Hematopoietic multipotent progenitor cell treated with erythropoietin and hydrocortisone succinate and interleukin-3 and kit ligand, for 4 days (in vitro differentiated cells): Measurements from ENCODE around the gene H6PD.

ENCODE experiments used
- DNase-seq: peaks from one replicate; pipeline ENCODE4 v3.0.0-alpha.2; 2015

H6PD gene

DNA sequence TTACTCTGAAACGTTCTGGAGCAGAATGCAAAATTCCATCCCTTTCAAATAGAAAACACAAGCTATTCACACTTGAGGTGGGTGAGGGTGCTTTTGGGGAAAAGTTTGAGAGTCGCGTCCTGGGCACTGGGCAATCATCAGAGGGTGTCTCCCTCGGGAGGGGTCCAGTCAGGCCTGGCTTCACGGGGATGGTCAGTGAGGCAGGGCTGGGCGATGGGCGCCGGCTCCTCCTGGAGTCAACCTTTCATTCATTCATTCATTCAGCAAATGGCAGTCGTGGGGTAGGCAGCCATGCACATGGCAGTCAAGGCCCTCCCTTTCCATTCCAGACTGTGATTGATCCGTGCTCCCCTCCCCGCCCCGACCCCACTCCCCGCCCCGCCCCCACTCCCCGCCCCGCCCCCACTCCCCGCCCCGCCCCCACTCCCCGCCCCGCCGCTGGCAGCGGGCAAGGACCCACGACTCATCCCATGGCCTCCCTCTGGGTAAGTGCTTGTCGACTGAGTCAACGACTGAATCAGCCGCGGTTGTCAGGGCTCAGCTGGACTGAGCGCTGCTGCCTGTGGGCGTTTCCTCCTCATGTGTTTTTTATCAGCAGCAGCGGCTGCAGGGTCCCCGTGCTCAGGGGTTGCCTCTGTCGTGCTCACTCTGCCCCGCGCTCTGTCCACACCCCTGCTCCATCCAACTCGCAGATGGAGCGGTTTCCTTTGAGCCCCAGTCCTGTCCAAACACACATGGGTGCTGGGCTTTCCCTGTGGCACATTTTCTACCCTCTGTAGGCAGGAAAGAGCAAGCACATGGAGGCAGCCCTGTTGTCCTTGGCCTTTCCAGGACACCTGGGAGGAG lies 45.7 kb downstream of the H6PD start:
- DNase-seq: peak; percentile 85

DNA sequence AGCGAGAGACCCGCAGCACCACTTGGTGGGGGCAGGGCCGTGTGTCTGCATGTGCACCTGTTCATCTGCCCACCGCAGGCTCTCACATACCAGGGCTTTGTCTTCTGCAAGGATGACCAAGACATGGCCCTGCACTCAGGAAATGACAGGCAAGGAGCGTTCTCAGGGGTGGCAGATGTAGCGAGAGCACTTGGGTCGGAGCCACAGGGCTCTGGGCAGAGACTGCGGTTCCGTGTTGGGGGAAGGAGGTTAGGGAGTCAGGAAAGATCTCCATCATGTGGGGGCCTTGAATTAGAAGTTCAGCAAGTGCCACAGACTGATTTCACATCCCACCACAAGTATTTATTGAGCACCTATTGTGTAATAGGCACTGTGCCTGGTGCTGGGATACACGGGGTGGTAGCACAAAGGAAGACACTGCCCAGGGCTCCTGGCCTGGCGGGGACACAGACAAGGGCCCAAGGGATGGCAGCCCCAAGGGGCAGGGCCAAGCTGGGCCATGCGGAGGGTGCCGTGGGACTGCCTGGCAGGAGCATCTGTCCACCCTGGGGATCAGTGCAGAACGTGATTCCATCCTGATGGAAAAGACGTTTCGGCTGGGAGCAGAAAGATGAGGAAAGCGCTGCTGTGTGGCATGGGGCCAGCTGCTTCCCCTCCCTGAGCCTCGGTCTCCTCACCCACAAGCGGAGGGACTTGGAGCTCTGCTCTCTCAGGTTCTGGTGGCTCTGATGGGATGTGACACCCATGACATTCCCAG lies 46.7 kb downstream of the H6PD start:
- no peak for DNase-seq

DNA sequence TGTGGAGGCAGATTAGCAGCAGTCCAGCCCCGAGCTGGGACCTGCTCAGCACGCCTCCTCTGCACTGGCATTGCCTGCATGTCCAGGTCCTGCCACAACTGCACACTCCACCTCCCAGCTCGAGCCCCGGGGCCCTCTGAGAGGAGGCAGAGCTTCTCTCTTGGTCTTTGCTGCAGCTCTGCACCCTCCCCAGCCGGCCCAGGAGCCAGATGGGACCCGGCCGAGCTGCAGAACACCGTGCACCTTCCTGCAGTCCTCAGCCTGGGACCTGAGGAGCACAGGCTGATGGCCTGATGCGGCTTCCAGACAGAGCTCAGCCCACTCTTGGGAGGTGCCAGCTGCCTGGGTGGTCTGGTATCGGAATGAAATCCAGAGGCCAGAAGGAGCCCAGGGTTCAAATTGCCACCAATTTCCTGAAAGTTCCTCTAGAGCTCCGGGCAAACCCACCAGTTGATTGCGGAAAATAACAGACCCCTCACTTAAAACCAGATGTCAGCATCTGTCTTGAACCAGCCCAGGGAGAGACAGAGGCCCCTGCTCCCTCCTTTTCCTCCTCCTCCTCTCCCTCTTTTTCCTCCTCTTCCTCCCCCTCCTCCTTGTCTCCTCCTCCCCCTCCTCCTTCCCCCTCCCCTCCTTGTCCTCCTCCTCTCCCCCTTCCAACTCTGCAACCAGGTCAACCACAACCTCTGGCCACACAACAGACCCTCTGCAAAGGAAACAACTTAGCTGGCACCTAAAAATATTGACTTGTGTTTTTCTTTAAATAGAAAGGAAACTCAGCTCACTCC lies 47.5 kb downstream of the H6PD start:
- DNase-seq: no peak

DNA sequence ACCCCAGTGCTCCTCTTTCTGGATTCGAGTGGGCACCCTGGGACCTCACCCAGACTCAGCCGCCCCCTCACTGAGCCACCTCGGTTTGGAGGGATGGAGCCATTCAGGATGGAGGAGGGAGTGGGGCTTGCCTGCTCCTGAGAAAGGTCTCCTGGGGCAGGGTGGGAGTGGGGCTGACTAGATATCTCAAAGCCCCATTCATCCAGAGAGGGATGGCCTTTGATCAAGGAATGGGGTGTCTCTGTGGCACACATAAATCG lies 48.1 kb downstream of the H6PD start:
- DNase-seq: no peak

DNA sequence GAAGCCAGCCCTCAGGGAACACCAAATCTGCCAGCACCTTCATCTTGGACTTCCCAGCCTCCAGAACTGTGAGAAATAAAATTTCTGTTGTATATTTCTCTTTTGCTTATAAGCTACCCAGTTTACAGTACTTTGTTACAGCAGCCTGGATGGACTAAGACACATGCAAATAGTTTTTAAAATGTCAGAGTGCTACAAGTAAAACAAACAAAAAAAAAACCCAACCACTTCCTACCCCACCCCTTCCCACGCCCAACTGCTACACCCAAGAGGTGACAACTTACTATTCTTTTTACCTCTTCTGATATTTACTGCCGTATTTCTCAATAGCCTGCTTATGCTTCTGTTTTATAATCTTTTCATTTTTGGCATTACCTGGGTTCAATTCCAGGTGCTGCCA lies 49.5 kb downstream of the H6PD start:
- peak; percentile 23 for DNase-seq

DNA sequence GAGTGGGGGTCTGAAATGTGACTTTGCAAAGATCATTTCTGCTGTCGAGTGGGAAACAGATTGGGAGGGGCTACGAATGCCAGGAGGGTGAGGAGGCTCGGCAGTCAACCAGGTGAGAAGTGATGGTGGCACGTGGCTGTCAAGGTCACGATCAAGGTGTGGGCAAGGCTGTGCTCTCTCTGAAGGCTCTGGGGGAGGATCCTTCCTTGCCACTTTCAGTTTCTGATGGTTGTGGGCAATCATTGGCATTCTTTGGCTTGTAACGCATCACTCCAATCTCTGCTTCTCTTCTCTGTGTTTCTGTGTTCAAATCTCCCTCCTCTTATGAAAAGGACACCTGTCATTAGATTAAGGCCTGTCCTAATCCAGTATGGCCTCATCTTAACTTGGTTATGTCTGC lies 52.0 kb downstream of the H6PD start:
- DNase-seq: no peak

DNA sequence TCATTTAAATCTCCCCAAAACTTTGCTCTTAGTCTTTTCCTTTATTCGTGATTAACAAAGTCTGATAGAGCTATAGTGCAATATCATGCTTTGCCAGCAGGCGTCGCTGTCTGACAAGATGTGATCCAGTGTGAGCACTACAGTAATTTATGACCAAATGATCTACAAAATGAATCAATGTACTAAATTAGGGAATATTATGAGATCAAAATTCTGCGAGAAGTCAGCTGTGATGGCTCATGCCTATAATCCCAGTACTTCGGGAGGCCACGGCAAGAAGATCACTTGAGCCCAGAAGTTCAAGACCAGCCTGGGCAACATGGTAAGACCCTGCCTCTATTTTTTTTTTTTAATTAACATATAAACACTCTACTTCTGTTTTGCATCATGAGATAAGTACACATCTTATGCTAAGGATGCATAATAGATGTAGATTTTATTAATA lies 54.5 kb downstream of the H6PD start:
- DNase-seq: peak; percentile 88

DNA sequence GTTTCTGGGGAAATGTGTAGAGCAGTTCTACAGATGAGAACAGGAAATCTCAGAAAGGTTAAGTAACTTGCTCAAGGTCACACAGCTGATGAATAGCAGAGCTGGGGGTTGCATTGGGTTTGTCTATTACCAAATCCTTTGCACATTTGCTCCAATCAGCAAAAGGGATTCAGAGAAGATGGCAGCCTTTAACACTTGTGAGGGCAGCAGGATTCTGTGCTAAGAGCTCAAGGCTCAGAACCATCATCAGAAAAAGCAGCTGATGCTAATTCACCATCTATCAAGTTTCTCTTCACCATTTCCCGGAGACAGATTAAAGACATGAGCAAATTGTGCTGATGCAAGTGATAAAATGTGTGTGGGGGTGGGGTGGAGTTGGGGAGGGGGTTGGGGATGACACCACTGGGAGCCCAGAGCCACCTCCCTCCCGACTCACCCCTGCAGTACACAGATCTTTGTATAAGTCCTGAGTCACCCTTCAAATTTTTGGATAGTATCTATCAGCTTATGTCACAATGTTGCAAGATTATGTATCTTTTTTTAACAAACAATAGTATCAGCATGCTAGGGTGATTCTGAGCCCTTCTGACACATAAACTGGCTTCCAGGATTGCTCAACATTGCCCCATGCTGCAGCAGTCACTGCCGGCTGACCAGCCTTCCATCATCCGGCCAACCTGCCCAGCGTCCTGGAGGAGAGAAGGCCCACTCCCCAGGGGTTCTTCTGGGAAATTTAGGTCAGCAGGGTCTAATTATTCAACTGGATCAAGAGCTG lies 55.3 kb downstream of the H6PD start:
- peak; percentile 55 for DNase-seq

DNA sequence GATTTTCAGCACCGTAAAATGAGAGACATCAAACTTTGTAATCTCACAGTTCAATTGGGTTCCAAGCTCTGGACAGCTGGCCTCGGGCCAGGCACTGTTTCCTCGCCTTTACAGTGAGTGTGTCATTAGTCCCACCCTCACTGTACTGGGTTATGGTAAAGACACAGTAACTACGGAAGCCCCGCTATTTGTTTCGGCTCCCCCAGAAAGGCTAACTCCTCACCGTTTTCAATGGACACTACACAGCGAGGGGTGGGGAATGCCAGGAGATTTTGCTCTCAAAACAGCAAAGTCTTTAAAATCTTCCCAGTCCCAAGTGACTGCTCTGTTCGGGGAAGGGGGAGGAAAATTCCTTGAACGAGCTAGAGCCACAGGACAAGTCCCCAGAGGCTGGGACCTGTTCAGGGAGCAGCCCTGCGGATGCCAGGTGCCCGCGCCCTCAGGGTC lies 57.4 kb downstream of the H6PD start:
- peak; percentile 38 for DNase-seq

DNA sequence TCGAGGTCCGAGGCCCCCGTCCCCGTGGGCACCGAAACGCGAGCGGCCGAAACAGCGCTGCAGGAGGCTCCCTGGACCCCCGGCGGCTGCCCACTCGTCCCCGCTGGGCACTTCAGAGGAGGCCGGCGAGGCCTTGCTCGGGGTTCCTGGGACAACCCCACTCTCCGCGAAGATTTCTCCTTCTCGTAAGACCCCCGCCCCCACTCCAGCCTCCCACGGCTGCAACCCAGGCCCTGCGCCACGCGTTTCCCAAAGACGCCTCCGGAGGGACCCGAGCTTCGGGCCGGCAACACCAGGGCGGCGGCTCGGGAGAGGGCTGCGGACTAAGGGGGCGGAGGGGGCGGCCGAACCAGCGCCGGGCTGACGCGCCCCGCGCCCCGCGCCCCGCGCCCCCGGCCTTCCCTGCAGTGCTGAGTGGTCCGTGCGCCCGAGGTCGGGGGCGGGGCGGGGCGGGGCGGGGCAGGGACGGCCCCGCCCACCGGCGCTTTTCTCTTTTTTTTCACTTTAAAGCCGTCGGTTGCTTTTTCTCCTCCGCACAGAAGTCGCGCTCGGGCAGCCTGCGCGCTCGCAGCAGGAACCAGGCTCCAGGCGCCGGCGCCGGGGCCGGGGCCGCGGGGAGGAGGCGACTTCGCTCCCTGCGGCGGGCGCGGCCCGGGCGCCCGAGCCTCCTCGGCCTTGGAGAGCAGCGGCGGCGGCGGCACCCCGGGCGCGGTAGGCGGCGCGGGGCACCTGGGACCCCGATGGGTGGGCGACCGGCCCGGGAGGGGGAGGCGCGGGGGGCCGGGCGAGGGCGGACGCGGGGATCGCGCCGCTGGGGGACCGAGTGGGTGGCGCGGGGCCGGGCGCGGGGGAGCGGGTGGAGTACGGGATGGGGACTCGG lies 58.0 kb downstream of the H6PD start, which contains the start of gene SPSB1:
Gene SPSB1 (plus strand): TSS at position 534 of the 880 bp plus-strand sequence. CDS start 62,998 bp downstream, outside the sequence.
- DNase-seq: peak; percentile 88

DNA sequence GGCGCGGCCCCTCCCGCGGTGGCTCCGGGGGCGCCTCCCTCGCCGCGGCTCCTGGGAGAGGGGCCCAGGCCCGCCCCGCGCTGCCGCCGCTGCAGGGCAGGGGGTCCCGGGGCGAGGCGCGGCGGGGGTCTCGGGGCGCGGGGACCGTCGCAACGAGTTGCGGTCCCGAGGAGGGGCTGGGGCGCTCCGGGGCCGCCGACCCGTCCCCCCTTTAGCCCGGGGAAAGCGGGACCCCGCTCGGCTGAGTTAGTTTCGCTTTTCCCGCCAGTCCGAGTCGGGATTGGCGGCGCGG lies 58.6 kb downstream of the H6PD start:
- no peak for DNase-seq

DNA sequence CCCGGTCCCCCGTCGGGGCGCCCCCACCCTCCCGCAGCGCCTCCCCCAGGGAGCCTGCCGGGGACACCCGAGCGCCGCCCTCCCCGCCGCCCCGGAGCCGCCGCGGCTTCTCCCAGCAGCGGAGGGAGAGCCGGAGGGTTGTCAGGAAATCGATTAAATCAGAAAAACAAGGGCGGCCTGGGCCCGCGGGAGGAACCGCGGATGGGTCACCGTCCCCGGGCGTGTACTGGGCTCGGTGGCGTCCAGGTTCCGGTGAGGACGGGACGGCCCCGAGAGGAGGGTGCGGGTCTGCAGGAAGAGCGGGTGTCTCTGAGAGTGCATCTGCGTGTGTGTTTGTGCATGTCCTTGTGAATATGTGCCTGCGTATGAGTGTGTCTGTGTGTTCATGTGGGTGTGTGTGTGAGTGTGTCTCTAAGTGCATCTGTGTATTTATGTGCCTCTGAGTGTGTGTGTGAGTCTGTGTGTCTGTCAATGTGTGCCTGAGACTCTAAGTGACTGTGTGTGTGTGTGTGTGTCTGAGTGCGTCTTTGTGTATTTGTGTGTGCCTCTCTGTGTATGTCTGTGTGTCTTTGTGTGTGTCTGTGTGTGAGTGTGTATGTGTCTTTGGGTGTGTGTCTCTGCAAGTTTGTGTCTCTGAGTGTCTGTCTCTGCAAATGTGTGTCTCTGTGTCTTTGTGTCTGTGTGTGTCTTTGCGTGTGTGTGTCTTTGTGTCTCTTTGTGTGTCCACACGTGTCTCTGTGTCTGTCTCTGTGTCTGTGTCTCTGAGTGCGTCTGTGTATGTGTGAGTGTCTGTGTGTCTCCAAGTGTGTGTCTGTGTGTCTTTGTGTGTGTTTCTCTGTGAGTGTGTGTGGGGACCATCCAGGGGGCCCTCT lies 59.2 kb downstream of the H6PD start:
- DNase-seq: peak; percentile 41

DNA sequence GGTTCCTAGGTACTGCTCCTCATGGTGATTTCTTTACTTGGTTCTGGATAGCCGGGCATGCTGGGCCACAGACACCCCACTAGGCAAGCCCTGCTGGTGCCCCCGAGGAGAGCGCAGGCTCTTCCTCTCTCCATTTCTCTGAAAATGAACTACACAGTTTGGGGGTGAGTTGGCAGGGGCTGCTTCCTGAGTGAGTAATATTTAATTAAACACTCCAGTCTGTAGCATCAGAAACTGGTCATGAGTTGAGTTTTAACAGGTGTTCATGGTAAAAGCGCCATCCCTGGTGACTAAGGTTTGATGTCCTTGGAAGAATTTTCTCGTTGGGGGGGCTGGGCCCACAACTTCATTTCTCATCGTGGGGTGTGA lies 59.8 kb downstream of the H6PD start:
- DNase-seq: peak; percentile 29

DNA sequence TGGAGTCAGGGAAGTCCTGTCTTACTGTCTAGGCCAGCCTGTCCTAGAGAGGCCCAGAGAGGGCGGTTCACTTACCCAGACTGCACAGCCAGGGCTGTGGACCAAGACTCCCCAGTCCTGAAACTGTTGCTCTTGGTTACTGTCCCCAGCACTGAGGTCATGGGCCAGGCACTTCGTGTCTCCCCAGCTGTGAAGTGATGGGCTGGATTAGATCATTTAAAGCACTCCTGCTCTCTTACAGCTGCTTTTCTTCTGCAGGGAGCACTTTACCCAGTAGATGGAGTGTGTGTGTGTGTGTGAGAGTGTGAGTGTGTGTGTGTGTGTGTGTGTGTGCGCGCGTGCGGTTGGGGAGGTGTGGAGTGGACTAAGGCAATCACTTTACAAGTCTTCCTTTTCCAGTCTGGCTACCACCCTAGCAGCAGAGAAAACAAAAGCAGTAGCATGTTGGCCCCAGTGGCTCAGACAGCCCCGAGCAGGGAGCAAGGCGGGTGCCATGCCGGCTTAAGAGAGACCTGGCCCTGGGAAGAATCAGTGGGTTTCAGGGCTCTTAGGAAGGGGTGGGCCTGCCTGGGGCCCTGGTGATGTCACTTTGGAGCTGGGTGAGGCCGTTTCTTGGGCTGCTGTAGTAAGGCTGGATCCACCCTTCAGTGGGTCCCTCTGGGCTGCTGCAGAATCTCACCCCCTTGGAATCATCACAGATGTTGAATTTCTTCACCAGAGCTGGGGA lies 60.5 kb downstream of the H6PD start:
- DNase-seq: peak; percentile 39

DNA sequence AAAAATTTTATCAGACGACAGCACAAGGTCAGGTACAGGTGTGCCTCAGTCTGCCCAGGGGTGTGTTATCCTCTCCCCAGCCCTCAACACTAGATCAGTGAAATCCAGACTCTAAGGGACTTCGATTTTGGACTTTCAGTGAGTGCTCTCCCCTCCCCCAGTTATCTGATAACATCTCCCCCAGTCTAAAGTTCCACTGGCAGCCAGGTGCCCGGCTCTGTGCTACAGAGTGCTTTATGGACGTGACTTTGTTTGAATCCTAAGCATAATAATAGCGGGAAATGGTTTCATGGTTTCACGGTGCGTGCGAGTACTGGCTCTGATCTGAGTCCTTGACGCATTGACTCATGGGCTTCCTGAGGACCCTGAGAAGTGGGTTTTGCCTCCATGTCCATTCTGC lies 61.3 kb downstream of the H6PD start:
- DNase-seq: no peak

DNA sequence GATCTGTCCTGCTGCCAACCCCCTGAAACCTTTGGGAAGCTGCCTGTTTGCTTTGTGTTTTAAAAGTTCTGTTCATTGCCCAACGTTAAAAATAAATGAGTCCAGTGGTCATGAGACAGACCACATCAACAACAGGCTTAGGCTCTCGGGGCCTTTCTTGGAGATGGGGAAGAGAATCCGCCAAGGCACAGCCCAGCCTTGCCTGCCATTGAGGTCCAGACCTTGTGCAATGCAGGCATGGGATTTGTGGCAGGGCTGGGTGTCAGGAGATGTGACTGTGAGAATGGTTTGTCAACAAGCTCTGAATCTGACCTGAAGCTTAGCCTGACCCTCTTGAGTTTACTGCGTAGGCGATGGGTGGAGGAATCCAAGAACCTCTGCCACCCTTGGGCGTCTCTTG lies 62.3 kb downstream of the H6PD start:
- DNase-seq: no peak

DNA sequence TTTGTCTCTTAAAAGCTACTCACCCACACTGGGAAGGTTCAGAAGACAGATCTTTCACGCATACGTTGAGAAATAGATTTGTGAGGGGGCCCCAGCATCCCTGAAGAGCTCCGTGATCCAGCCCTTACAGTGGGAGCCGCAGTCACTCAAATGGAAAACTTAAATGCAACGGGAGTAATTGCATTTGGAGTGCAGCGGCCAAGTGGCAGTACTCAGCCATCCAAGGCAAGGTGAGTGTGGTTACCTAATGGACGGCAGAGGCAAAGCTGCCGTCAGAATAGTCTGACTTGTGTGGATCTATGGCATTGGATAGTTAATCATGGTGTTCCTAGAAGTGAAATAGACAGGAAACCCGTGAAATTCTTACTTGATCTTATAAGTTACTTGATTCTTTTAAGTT lies 63.3 kb downstream of the H6PD start:
- no peak for DNase-seq

DNA sequence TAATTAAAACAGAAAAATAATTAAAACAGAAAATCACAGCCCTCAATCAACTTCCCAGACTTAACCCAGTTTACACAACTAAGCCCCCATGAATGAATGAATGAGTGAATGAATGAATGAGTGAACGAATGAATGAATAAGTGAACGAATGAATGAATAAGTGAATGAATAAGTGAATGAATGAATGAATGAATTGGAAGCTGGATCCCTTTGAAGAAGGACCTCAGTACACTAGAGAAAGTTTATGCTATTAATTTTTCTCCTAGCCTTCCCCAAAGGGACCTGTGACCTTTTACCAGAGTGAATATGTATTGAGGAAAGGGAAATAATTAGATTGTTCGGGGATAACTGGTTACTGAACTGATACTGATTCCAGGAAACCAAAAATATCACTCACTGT lies 63.7 kb downstream of the H6PD start:
- DNase-seq: no peak

DNA sequence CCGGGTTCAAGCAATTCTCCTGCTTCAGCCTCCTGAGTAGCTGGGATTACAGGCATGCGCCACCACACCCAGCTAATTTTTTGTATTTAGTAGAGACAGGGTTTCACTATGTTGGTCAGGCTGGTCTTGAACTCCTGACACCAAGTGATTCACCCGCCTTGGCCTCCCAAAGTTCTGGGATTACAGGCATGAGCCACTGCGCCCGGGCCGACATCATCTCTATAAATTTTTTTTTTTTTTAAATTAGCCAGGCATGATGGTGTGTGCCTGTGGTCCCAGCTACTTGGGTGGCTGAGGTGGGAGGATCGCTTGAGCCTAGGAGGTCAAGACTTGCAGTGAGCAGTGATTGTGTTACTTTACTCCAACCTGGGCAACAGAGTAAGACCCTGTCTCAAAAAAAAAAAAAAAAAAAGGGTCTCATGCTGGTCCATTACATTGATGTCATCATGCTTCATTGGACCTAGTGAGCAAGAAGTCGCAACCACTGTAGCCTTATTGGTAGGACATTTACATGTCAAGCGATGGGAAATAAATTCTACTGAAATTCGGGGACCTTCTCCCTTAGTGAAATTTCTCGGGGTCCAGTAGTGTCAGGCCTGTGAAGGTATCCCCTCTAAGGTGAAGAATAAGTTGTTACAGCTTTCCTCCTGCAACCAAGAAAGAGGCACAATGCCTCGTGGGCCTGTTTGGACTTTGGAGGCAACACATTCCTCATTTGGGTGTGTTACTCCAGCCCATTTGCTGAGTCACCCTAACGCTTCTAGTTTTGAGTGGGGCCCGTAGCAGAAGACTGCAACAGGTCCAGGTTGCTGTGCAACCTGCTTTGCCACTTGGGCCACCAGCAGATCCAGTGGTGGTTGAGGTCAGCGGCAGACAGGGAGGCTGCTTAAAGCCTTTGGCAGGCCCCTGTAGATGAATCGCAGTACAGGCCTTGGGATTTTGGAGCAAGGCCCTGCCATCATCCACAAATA lies 65.3 kb downstream of the H6PD start:
- peak; percentile 57 for DNase-seq
